Endothelial cell of umbilical vein (primary cell): Measurements from ENCODE around the gene SPOCD1. TPM values are rescaled to one million over a fixed set of nuclear protein-coding genes. Genes with fewer than 3 reads are reported as not detected.

ENCODE experiments used
- BruUV-seq: library from RNA; stranded (reverse); fragments of 400-500 nt; replicated peaks from 2 replicates; lab custom pipeline; 2021; lab: Mats Ljungman, UMichigan
- CTCF ChIA-PET: fragments of 300-600, 350-600 bp; sonication (Branson Sonifier 250); formaldehyde crosslinking; loops from one replicate; lab custom pipeline; 2021; ENCODE audit warnings: antibody characterized with exemption, inconsistent platforms; lab: Charles Lee
- POLR2A ChIA-PET: fragments of 300-600, 350-600 bp; sonication (Branson Sonifier 250); formaldehyde crosslinking; loops from one replicate; lab custom pipeline; 2021; ENCODE audit warnings: antibody characterized with exemption, inconsistent platforms; lab: Charles Lee
- DNase-seq: peaks from one replicate; pipeline ENCODE4 v3.0.0-alpha.2; 2011; ENCODE audit warnings: low read depth, low spot score
- FAIRE-seq: peaks from 2 replicates; lab custom pipeline; 2011; peaks lifted over from hg19 to GRCh38; lab: Jason Lieb, UNC
- H2AFZ ChIP-seq: 2 replicates; pipeline ENCODE4 v1.6.0; 2012; ENCODE audit warnings: low read depth, low read length, control low read depth, inconsistent platforms
- H3K27ac ChIP-seq: 2 replicates; pipeline ENCODE4 v1.5.1; 2011; ENCODE audit warnings: low read depth, mild to moderate bottlenecking, control low read depth, low read length, moderate library complexity; ENCODE audit not compliant: insufficient read depth
- H3K27me3 ChIP-seq, 2 experiments: 2 replicates each; pipeline versions ENCODE4 v1.6.0 to v1.6.1; 2011; ENCODE audit warnings: low read length in 2 of 2, mixed read lengths in 1 of 2; ENCODE audit not compliant: control insufficient read depth in 2 of 2, insufficient read depth in 2 of 2
- H3K36me3 ChIP-seq, 2 experiments: 2 replicates in 1 of 2; 3 replicates in 1 of 2; pipeline ENCODE4 v1.5.1; 2011; ENCODE audit warnings: low read length in 2 of 2, mild to moderate bottlenecking in 1 of 2, moderate library complexity in 1 of 2; ENCODE audit not compliant: control insufficient read depth in 2 of 2, insufficient read depth in 2 of 2; ENCODE audit errors: extremely low read depth in 1 of 2
- H3K4me1 ChIP-seq: 3 replicates; pipeline ENCODE4 v1.5.1; 2011; ENCODE audit warnings: mild to moderate bottlenecking, low read length; ENCODE audit not compliant: control insufficient read depth, insufficient read depth; ENCODE audit errors: extremely low read depth
- H3K4me2 ChIP-seq: 2 replicates; pipeline ENCODE4 v1.6.1; 2011; ENCODE audit warnings: low read length, control low read depth, mixed read lengths; ENCODE audit not compliant: insufficient read depth
- H3K4me3 ChIP-seq, 3 experiments: fragments of 200-600 bp in 1 of 3; sonication (generic), shearing (Covaris generic) in 1 of 3; replicated peaks in 1 of 3; 2 replicates each; pipeline ENCODE4 v1.5.1; 2011 to 2016; ENCODE audit warnings: control low read depth in 3 of 3, low read length in 3 of 3, mild to moderate bottlenecking in 2 of 3, inconsistent platforms in 1 of 3, low read depth in 1 of 3, moderate library complexity in 1 of 3; ENCODE audit not compliant: insufficient read depth in 1 of 3
- H3K79me2 ChIP-seq: 2 replicates; pipeline ENCODE4 v1.6.0; 2012; ENCODE audit warnings: low read length, inconsistent platforms; ENCODE audit not compliant: control insufficient read depth, insufficient read depth
- H3K9ac ChIP-seq: replicated peaks from 2 replicates; pipeline ENCODE3; 2011; ENCODE audit warnings: low read length, control low read depth; ENCODE audit not compliant: insufficient read depth; ENCODE audit errors: extremely low read depth
- H3K9me1 ChIP-seq: replicated peaks from 3 replicates; pipeline ENCODE4 v1.6.0; 2011; ENCODE audit warnings: mild to moderate bottlenecking, low read length; ENCODE audit not compliant: control insufficient read depth, insufficient read depth; ENCODE audit errors: extremely low read depth
- H3K9me3 ChIP-seq: replicated peaks from 2 replicates; pipeline ENCODE4 v1.5.1; 2012; ENCODE audit warnings: low read length, inconsistent platforms; ENCODE audit not compliant: control insufficient read depth, insufficient read depth
- H4K20me1 ChIP-seq: replicated peaks from 2 replicates; pipeline ENCODE3; 2011; ENCODE audit warnings: mild to moderate bottlenecking, low read length; ENCODE audit not compliant: control insufficient read depth, insufficient read depth; ENCODE audit errors: extremely low read depth
- CTCF ChIP-seq, 2 donors: IDR thresholded peaks; 1 replicate in 1 of 2; 2 replicates in 1 of 2; pipeline ENCODE4 v1.5.1; 2011; ENCODE audit warnings: low read length in 2 of 2, mild to moderate bottlenecking in 2 of 2, moderate library complexity in 2 of 2, control low read depth in 1 of 2, inconsistent platforms in 1 of 2, low read depth in 1 of 2; ENCODE audit not compliant: insufficient read depth in 1 of 2; ENCODE audit errors: extremely low read depth in 1 of 2
- EZH2 ChIP-seq: IDR thresholded peaks from 2 replicates; pipeline ENCODE4 v1.6.1; 2012; ENCODE audit warnings: borderline replicate concordance, low read depth, mild to moderate bottlenecking, moderate library complexity, low read length, inconsistent platforms; ENCODE audit not compliant: severe bottlenecking
- FOS ChIP-seq: IDR thresholded peaks from 2 replicates; pipeline ENCODE4 v1.6.1; 2011; ENCODE audit warnings: mild to moderate bottlenecking, low read length, moderate library complexity, borderline replicate concordance; ENCODE audit not compliant: insufficient read depth
- GATA2 ChIP-seq: IDR thresholded peaks from 2 replicates; pipeline ENCODE4 v1.7.0; 2011; ENCODE audit warnings: low read depth, mild to moderate bottlenecking, moderate library complexity, mixed read lengths, low read length; ENCODE audit not compliant: insufficient read length, insufficient read depth
- JUN ChIP-seq: IDR thresholded peaks from 2 replicates; pipeline ENCODE4 v1.6.1; 2011; ENCODE audit warnings: borderline replicate concordance, low read depth; ENCODE audit not compliant: insufficient read length, insufficient read depth
- MAX ChIP-seq: IDR thresholded peaks from 2 replicates; pipeline ENCODE4 v1.6.1; 2011; ENCODE audit not compliant: insufficient read depth, insufficient read length
- MYC ChIP-seq: IDR thresholded peaks from one replicate; pipeline ENCODE4 v1.6.1; 2011; ENCODE audit warnings: mild to moderate bottlenecking, low read depth, low read length
- POLR2A ChIP-seq: IDR thresholded peaks from 2 replicates; pipeline ENCODE4 v1.6.1; 2012; ENCODE audit warnings: low read depth, mild to moderate bottlenecking, control low read depth, low read length
- POLR2AphosphoS5 ChIP-seq: IDR thresholded peaks from 2 replicates; pipeline ENCODE4 v1.6.1; 2012; ENCODE audit warnings: low read depth, mild to moderate bottlenecking, control low read depth, low read length, moderate library complexity; ENCODE audit not compliant: insufficient read depth
- dilution Hi-C: fragments of 300-500 bp; cut with MboI; formaldehyde crosslinking; loops from one replicate; pipeline ENCODE4 v1.15.0; 2019; ENCODE audit warnings: low sequenced_read_pairs; ENCODE audit not compliant: extremely low pct_ligation_motif_present
- intact Hi-C: fragments of 100-400 bp; cut with micrococcal nuclease; formaldehyde crosslinking; loops from one replicate; pipeline ENCODE4 v1.10.0; 2022
- polyA plus RNA-seq, 4 experiments: library from polyadenylated mRNA; depleted of rRNA in 3 of 4; stranded (reverse) in 3 of 4; unstranded in 1 of 4; fragments of >200 nt; gene quantifications; 2 replicates each; pipeline versions ENCODE4 v1.2.1 to v1.2.3, GENCODE V29; 2011 to 2012; ENCODE audit warnings: missing spikeins in 1 of 4
- total RNA-seq: library from RNA; stranded (reverse); gene quantifications from 2 replicates; pipeline ENCODE4 v1.2.3, GENCODE V29; 2021

SPOCD1 gene
- total and polyA plus RNA-seq, 2 donors (not counting 3 experiments of a cell fraction or from before 2014, with no cell fraction given), result 0.27 to 33.0 TPM

DNA sequence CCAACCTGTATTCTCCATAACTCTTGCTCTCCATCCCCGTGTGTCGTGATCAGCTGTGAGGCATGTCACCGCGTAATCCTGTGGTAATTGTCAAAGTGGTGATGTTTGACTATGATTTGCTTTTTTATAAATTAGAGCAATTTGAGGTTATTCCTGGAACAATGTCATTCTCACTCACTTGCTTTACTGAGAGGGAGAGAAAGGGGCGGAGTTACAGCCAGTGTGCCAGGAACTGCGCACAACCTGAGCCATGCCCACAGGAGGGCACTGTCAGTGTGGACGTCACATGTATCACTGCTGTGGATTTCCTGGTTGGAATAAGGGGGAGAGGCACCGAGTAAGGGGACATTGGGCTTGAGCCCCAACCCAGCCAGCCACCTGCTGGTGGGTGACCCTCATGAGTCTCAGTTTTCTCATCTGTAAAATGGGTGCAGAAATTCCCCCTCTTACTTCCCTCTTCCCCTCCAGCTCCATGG lies 58.6 kb downstream of the SPOCD1 start:
- ChIA-PET CTCF (interaction anchor here (1.0 to 1.8 kb wide), 3 partner anchors 12 to 32 kb away, joined by 3 to 9 read pairs (median 8); no protein-coding TSS in a partner anchor), POLR2A (no interaction called here)
- Histone ChIP-seq H3K9me1 (no peaks in the 10 kb centered on the region), H2AFZ (no peak overlapping the region), H3K9ac (no peak overlapping the region), H3K79me2 (no peaks in the 10 kb centered on the region), H3K4me2 (no peak overlapping the region), H3K4me3 (no peak overlapping the region), H4K20me1 (no peaks in the 10 kb centered on the region), H3K27me3 (no peaks in the 10 kb centered on the region), H3K9me3 (no peaks in the 10 kb centered on the region), H3K36me3 (no peaks in the 10 kb centered on the region), H3K27ac (no peak overlapping the region), H3K4me1 (peaks cover 15% of the 10 kb centered on the region)
- dilution Hi-C loops (no loop called here), intact Hi-C loops (no loop called here)
- DNase-seq, result no peak
- no peak for TF ChIP-seq POLR2AphosphoS5
- TF ChIP-seq FOS, result no peak
- TF ChIP-seq POLR2A, result no peak
- FAIRE-seq, result no peak
- no TSS peak for BruUV-seq

GRCh38 chr1:31756578-31756977 lies 59.2 kb downstream of the SPOCD1 start:
- FAIRE-seq (no peak), DNase-seq (no peak)
- Histone ChIP-seq H3K27me3 (no peaks in the 10 kb centered on the region), H3K9me1 (no peaks in the 10 kb centered on the region), H3K79me2 (no peaks in the 10 kb centered on the region), H2AFZ (no peak overlapping the region), H3K4me2 (no peak overlapping the region), H3K36me3 (no peaks in the 10 kb centered on the region), H3K4me1 (peaks cover 10% of the 10 kb centered on the region), H3K27ac (no peak overlapping the region), H3K4me3 (no peak overlapping the region), H3K9me3 (no peaks in the 10 kb centered on the region), H3K9ac (no peak overlapping the region), H4K20me1 (no peaks in the 10 kb centered on the region)
- ChIA-PET CTCF (interaction anchor here (1.0 kb wide), 1 partner anchor 14 kb away, joined by 3 read pairs; no protein-coding TSS in a partner anchor), POLR2A (no interaction called here)
- intact Hi-C loops (no loop called here), dilution Hi-C loops (no loop called here)
- no TSS peak for BruUV-seq
- TF ChIP-seq EZH2, result no peak
- TF ChIP-seq FOS, result no peak
- TF ChIP-seq POLR2A, result no peak
- no peak for TF ChIP-seq POLR2AphosphoS5
- no peak for TF ChIP-seq GATA2
- TF ChIP-seq CTCF (IDR thresholded peaks at IDR 0.05; ENCODE audit: extremely low read depth in 1 of 2, insufficient read depth in 1 of 2, low read depth in 1 of 2, low read length in 2 of 2), result no peak
- no peak for TF ChIP-seq JUN
- no peak for TF ChIP-seq MYC
- no peak for TF ChIP-seq MAX
